CD14-positive monocyte (primary cell): Measurements from ENCODE around the gene TCEAL1. TPM values are rescaled to one million over a fixed set of nuclear protein-coding genes. Genes with fewer than 3 reads are reported as not detected.

Source experiments
- DNase-seq, 3 donors: peaks; one replicate each; pipeline ENCODE4 v3.0.0-alpha.2; 2011 to 2022
- H2AFZ ChIP-seq: 2 replicates; pipeline ENCODE4 v1.6.0; 2012; ENCODE audit warnings: mild to moderate bottlenecking, low read depth, low read length, inconsistent platforms; ENCODE audit not compliant: insufficient read depth, poor library complexity, severe bottlenecking
- H3K27ac ChIP-seq, 2 donors: 1 replicate in 1 of 2; 2 replicates in 1 of 2; pipeline ENCODE4 v1.5.1; 2012 to 2013; ENCODE audit warnings: low read length in 2 of 2, control low read depth in 1 of 2, inconsistent platforms in 1 of 2, low read depth in 1 of 2, mild to moderate bottlenecking in 1 of 2
- H3K27me3 ChIP-seq, 2 donors: one replicate each; pipeline versions ENCODE4 v1.6.0 to v1.6.1; 2011 to 2013; ENCODE audit warnings: low read length in 2 of 2; ENCODE audit not compliant: control insufficient read depth in 2 of 2, insufficient read depth in 2 of 2
- H3K36me3 ChIP-seq, 2 donors: replicated peaks in 1 of 2; 1 replicate in 1 of 2; 2 replicates in 1 of 2; pipeline versions ENCODE4 v1.5.1 to v1.6.1; 2012 to 2013; ENCODE audit warnings: low read length in 2 of 2, control low read depth in 1 of 2, inconsistent platforms in 1 of 2, mild to moderate bottlenecking in 1 of 2; ENCODE audit not compliant: insufficient read depth in 2 of 2, control insufficient read depth in 1 of 2
- H3K4me1 ChIP-seq, 2 donors: 1 replicate in 1 of 2; 2 replicates in 1 of 2; pipeline versions ENCODE4 v1.5.1 to v1.6.1; 2012 to 2013; ENCODE audit warnings: low read length in 2 of 2, control low read depth in 1 of 2, inconsistent platforms in 1 of 2, mild to moderate bottlenecking in 1 of 2, moderate library complexity in 1 of 2; ENCODE audit not compliant: insufficient read depth in 2 of 2, control insufficient read depth in 1 of 2
- H3K4me2 ChIP-seq: replicated peaks from 2 replicates; pipeline ENCODE3; 2012; ENCODE audit warnings: low read length, moderate library complexity, mild to moderate bottlenecking; ENCODE audit not compliant: poor library complexity, severe bottlenecking; ENCODE audit errors: extremely low read depth
- H3K4me3 ChIP-seq, 3 experiments: fragments of 200-600 bp in 1 of 3; sonication (generic) in 1 of 3; replicated peaks in 1 of 3; 1 replicate in 2 of 3; 2 replicates in 1 of 3; pipeline ENCODE4 v1.5.1; 2011 to 2013; ENCODE audit warnings: low read length in 3 of 3, mild to moderate bottlenecking in 3 of 3, control low read depth in 2 of 3, low read depth in 2 of 3, inconsistent platforms in 1 of 3, moderate library complexity in 1 of 3
- H3K79me2 ChIP-seq: 2 replicates; pipeline ENCODE4 v1.6.0; 2012; ENCODE audit warnings: mild to moderate bottlenecking, control low read depth, inconsistent platforms, low read length, moderate library complexity; ENCODE audit not compliant: insufficient read depth
- H3K9ac ChIP-seq: 2 replicates; pipeline ENCODE4 v1.6.0; 2017; ENCODE audit warnings: low read length, mild to moderate bottlenecking; ENCODE audit not compliant: insufficient read depth, poor library complexity, severe bottlenecking
- H3K9me3 ChIP-seq, 2 donors: replicated peaks in 1 of 2; 1 replicate in 1 of 2; 2 replicates in 1 of 2; pipeline versions ENCODE4 v1.5.1 to v1.6.1; 2012 to 2013; ENCODE audit warnings: low read length in 2 of 2, control low read depth in 1 of 2; ENCODE audit not compliant: control insufficient read depth in 1 of 2, insufficient read depth in 1 of 2
- H4K20me1 ChIP-seq: 2 replicates; pipeline ENCODE4 v1.6.0; 2012; ENCODE audit warnings: mild to moderate bottlenecking, low read length, control low read depth, moderate library complexity; ENCODE audit not compliant: insufficient read depth
- H3K27ac Mint-ChIP-seq, 7 donors: one replicate each; pipeline ENCODE4 v1.8.0; 2020; ENCODE audit warnings: mild to moderate bottlenecking in 7 of 7, mixed read lengths in 7 of 7, moderate library complexity in 6 of 7, inconsistent platforms in 2 of 7
- H3K27me3 Mint-ChIP-seq, 3 donors: one replicate each; pipeline ENCODE4 v1.8.0; 2021 to 2022; ENCODE audit warnings: low read depth in 3 of 3, mild to moderate bottlenecking in 3 of 3, mixed read lengths in 3 of 3, moderate library complexity in 3 of 3, inconsistent platforms in 1 of 3
- H3K36me3 Mint-ChIP-seq, 2 donors: one replicate each; pipeline ENCODE4 v1.8.0; 2020; ENCODE audit warnings: mixed read lengths in 2 of 2, inconsistent platforms in 1 of 2, mild to moderate bottlenecking in 1 of 2
- H3K4me1 Mint-ChIP-seq: one replicate; pipeline ENCODE4 v1.8.0; 2020; ENCODE audit warnings: mild to moderate bottlenecking, mixed read lengths
- H3K4me3 Mint-ChIP-seq, 2 donors: one replicate each; pipeline ENCODE4 v1.8.0; 2020; ENCODE audit warnings: mild to moderate bottlenecking in 2 of 2, mixed read lengths in 2 of 2, moderate library complexity in 1 of 2
- H3K9me3 Mint-ChIP-seq, 7 donors: one replicate each; pipeline ENCODE4 v1.8.0; 2020 to 2022; ENCODE audit warnings: mixed read lengths in 7 of 7, mild to moderate bottlenecking in 6 of 7, moderate library complexity in 6 of 7, inconsistent platforms in 2 of 7
- CTCF ChIP-seq: fragments of 200-600 bp; IDR thresholded peaks from one replicate; pipeline ENCODE4 v1.8.0; 2022; ENCODE audit warnings: antibody characterized with exemption, mild to moderate bottlenecking
- WGBS: methylation state at CpG from one replicate; pipeline ENCODE4 v1.1.5; 2013; ENCODE audit warnings: missing lambda C conversion rate; ENCODE audit not compliant: insufficient coverage; 5-methylcytosine and 5-hydroxymethylcytosine counted together
- intact Hi-C, 2 donors: fragments of 100-400 bp; cut with micrococcal nuclease; formaldehyde crosslinking; loops; one replicate each; pipeline versions ENCODE4 v1.15.0 to v1.15.1; 2023
- polyA plus RNA-seq, 3 donors: library from polyadenylated mRNA; depleted of rRNA in 1 of 3; unstranded in 2 of 3; stranded (reverse) in 1 of 3; fragments of 300-500 nt in 2 of 3; fragments of >200 nt in 1 of 3; fragmentation: Illumina TruSeq in 2 of 3; gene quantifications; 1 replicate in 2 of 3; 2 replicates in 1 of 3; pipeline ENCODE4 v1.2.3, GENCODE V29; 2012 to 2021

The TCEAL1 gene
- polyA plus RNA-seq, 3 donors = 5.5 to 11.4 (median 5.8) TPM

DNA sequence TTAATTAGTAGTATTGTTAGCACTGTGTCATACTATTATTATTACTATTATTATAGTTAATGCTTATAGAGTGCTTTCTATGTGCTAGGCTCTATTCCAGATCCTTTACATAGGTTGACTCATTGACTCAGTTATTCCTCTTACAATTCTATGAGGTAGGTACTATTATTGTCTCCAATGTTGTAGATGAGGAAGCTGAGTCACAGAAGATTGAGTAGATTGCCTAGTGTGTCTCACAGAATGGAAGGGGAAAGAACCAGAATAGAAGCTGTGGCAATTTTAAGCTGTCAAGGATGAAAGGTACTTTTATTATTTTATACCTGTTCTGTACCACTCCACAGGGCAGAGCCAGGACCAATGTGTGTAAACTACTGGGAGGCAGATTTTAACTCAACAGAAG lies 1.9 kb upstream of the TCEAL1 start:
- Histone ChIP-seq H3K4me3 (no peak overlapping the region), H4K20me1 (no peaks in the 10 kb centered on the region), H3K79me2 (no peaks in the 10 kb centered on the region), H3K36me3 (no peaks in the 10 kb centered on the region), H3K27me3 (no peaks in the 10 kb centered on the region), H3K9me3 (no peaks in the 10 kb centered on the region), H2AFZ (no peak overlapping the region), H3K4me2 (no peak overlapping the region), H3K27ac (no peak overlapping the region), H3K9ac (no peak overlapping the region), H3K4me1 (peaks cover 0 to 5% of the 10 kb centered on the region in 2 donors)
- peaks cover 14% of the 10 kb centered on the region for H3K4me1 Mint-ChIP-seq
- no peak overlapping the region for H3K4me3 Mint-ChIP-seq
- H3K9me3 Mint-ChIP-seq = no peaks in the 10 kb centered on the region
- DNase-seq = peak in 1 of 3 donors; percentile 23
- no peak overlapping the region for H3K27ac Mint-ChIP-seq
- intact Hi-C loops = no loop called here
- H3K27me3 Mint-ChIP-seq = peaks cover 0 to 7% (median 0%) of the 10 kb centered on the region in 3 donors
- no peaks in the 10 kb centered on the region for H3K36me3 Mint-ChIP-seq
- TF ChIP-seq CTCF = no peak

- TF ChIP-seq CTCF = no peak
- Histone ChIP-seq H3K27me3 (no peaks in the 10 kb centered on the region), H3K4me2 (peak overlapping the region; percentile 78), H3K79me2 (no peaks in the 10 kb centered on the region), H3K4me1 (peaks cover 0 to 5% of the 10 kb centered on the region in 2 donors), H4K20me1 (no peaks in the 10 kb centered on the region), H3K36me3 (no peaks in the 10 kb centered on the region), H3K9me3 (no peaks in the 10 kb centered on the region), H3K27ac (peak overlapping the region; percentile 44 to 58), H3K4me3 (peak overlapping the region; percentile 75 to 82 (median 77)), H2AFZ (peak overlapping the region; percentile 75), H3K9ac (peak overlapping the region; percentile 68)
- Mint-ChIP-seq H3K9me3 (peaks cover 0 to 2% (median 0%) of the 10 kb centered on the region in 7 donors), H3K27ac (peak overlapping the region in 6 of 7 donors; percentile 61 to 88 (median 74)), H3K4me3 (peak overlapping the region; percentile 90 to 94), H3K36me3 (no peaks in the 10 kb centered on the region), H3K4me1 (peaks cover 14% of the 10 kb centered on the region), H3K27me3 (peaks cover 0 to 4% (median 0%) of the 10 kb centered on the region in 3 donors)
- DNase-seq = peak in 2 of 3 donors; percentile 2
- 0% methylated on average over 20 of the region's 49 CpGs for WGBS
- intact Hi-C loops = no loop called here
These were observed 769 bp downstream of the TCEAL1 start for GRCh38 chrX:103629318-103630170.
